Measurements from ENCODE around the gene TMEM150C. TPM values are rescaled to one million over a fixed set of nuclear protein-coding genes. Genes with fewer than 3 reads are reported as not detected.

TMEM150C gene
- total RNA-seq, 1 experiment from 2014 or later = 2.7 TPM

GRCh38 chr4:82491251-82491960, 70.4 kb downstream of the TMEM150C start:
- Mint-ChIP-seq H3K27me3 (ENCODE audit: low read depth) (no peaks in the 10 kb centered on the region), H3K4me3 (no peak overlapping the region), H3K4me1 (no peaks in the 10 kb centered on the region), H3K27ac (no peak overlapping the region), H3K9me3 (no peaks in the 10 kb centered on the region), H3K36me3 (no peaks in the 10 kb centered on the region)
- TF ChIP-seq E2F5 (CRISPR knock-in tag; IDR thresholded peaks at IDR 0.05) (no peak), TEAD4 (CRISPR knock-in tag; IDR thresholded peaks at IDR 0.05) (no peak), E2F4 (CRISPR knock-in tag; IDR thresholded peaks at IDR 0.05; ENCODE audit: borderline replicate concordance, low read depth) (no peak), ZNF671 (CRISPR knock-in tag; IDR thresholded peaks at IDR 0.05) (no peak), NR3C1 (CRISPR knock-in tag; conservative IDR thresholded peaks at IDR 0.05; ENCODE audit: low read depth) (no peak), HMGA2 (CRISPR knock-in tag; IDR thresholded peaks at IDR 0.05) (no peak), RORB (CRISPR knock-in tag; IDR thresholded peaks at IDR 0.05) (no peak), ATF3 (CRISPR knock-in tag; conservative IDR thresholded peaks at IDR 0.05) (no peak), ZNF317 (CRISPR knock-in tag; IDR thresholded peaks at IDR 0.05; ENCODE audit: borderline replicate concordance, low read depth) (no peak), ZNF219 (CRISPR knock-in tag; IDR thresholded peaks at IDR 0.05; ENCODE audit: borderline replicate concordance) (no peak), CREB1 (CRISPR knock-in tag; IDR thresholded peaks at IDR 0.05) (no peak), OVOL2 (CRISPR knock-in tag; IDR thresholded peaks at IDR 0.05; ENCODE audit: borderline replicate concordance) (no peak), MYBL2 (CRISPR knock-in tag; IDR thresholded peaks at IDR 0.05) (no peak), CDX4 (CRISPR knock-in tag; IDR thresholded peaks at IDR 0.05; ENCODE audit: borderline replicate concordance) (no peak), IRF1 (CRISPR knock-in tag; IDR thresholded peaks at IDR 0.05) (no peak), GTF2I (CRISPR knock-in tag; conservative IDR thresholded peaks at IDR 0.05) (no peak), MXD4 (CRISPR knock-in tag; IDR thresholded peaks at IDR 0.05; ENCODE audit: borderline replicate concordance) (no peak), RELA (CRISPR knock-in tag; IDR thresholded peaks at IDR 0.05; ENCODE audit: borderline replicate concordance) (no peak), NFE2L1 (CRISPR knock-in tag; IDR thresholded peaks at IDR 0.05) (no peak)
- DNase-seq (ENCODE audit: low spot score) (no peak), ATAC-seq (no peak)
- POLR2A ChIA-PET = no interaction called here
- CTCF ChIA-PET = interaction anchor here (1.4 kb wide), 1 partner anchor 29 kb away, joined by 3 read pairs; no protein-coding TSS in a partner anchor

- ChIA-PET CTCF (interaction anchor here (0.9 to 1.5 kb wide), 3 partner anchors 109 to 252 kb away, joined by 3 to 5 read pairs (median 3); no protein-coding TSS in a partner anchor), POLR2A (interaction anchor here (0.6 kb wide), 1 partner anchor 76 kb away, joined by 3 read pairs; no protein-coding TSS in a partner anchor)
- Mint-ChIP-seq H3K9me3 (no peaks in the 10 kb centered on the region), H3K4me3 (no peak overlapping the region), H3K4me1 (no peaks in the 10 kb centered on the region), H3K36me3 (no peaks in the 10 kb centered on the region), H3K27me3 (ENCODE audit: low read depth) (no peaks in the 10 kb centered on the region), H3K27ac (no peak overlapping the region)
- ATAC-seq (no peak), DNase-seq (ENCODE audit: low spot score) (no peak)
- no peak for TF ChIP-seq ZNF138 (CRISPR knock-in tag; conservative IDR thresholded peaks at IDR 0.05)
- no peak for TF ChIP-seq IRF2 (CRISPR knock-in tag; IDR thresholded peaks at IDR 0.05; ENCODE audit: borderline replicate concordance, low read depth)
- TF ChIP-seq MYBL2 (CRISPR knock-in tag; IDR thresholded peaks at IDR 0.05) = no peak
- TF ChIP-seq ZNF232 (CRISPR knock-in tag; IDR thresholded peaks at IDR 0.05) = no peak
- TF ChIP-seq EMX1 (CRISPR knock-in tag; IDR thresholded peaks at IDR 0.05) = no peak
- no peak for TF ChIP-seq ZNF425 (CRISPR knock-in tag; conservative IDR thresholded peaks at IDR 0.05)
- TF ChIP-seq KAT7 (CRISPR knock-in tag; IDR thresholded peaks at IDR 0.05; ENCODE audit: borderline replicate concordance) = no peak
- TF ChIP-seq SMAD3 (CRISPR knock-in tag; IDR thresholded peaks at IDR 0.05; ENCODE audit: borderline replicate concordance) = no peak
Measured at GRCh38 chr4:82489987-82490386, 71.8 kb downstream of the TMEM150C start.

Data from WTC11 (cell line).